HEK293 (cell line): Measurements from ENCODE around the gene CDC25C.

Experiments
- ATF2 ChIP-seq: fragments of 450-650 bp; formaldehyde crosslinking; IDR thresholded peaks from 2 replicates; pipeline ENCODE4 v1.5.1; 2016; ENCODE audit warnings: missing biosample characterization, missing genetic modification characterization, low read depth
- BCL11A ChIP-seq: fragments of 450-650 bp; formaldehyde crosslinking; IDR thresholded peaks from 2 replicates; pipeline ENCODE4 v1.5.1; 2016; ENCODE audit warnings: low read depth, missing biosample characterization, missing genetic modification characterization
- ZNF175 ChIP-seq: fragments of 450-650 bp; formaldehyde crosslinking; IDR thresholded peaks from 2 replicates; pipeline ENCODE4 v1.5.1; 2016; ENCODE audit warnings: missing biosample characterization, missing genetic modification characterization
- ZNF214 ChIP-seq: fragments of 450-650 bp; formaldehyde crosslinking; IDR thresholded peaks from 2 replicates; pipeline ENCODE4 v1.5.1; 2017; ENCODE audit warnings: missing biosample characterization, mild to moderate bottlenecking, missing genetic modification characterization, borderline replicate concordance
- ZNF23 ChIP-seq: fragments of 450-650 bp; formaldehyde crosslinking; IDR thresholded peaks from 2 replicates; pipeline ENCODE4 v1.5.1; 2016; ENCODE audit warnings: missing biosample characterization, missing genetic modification characterization, borderline replicate concordance

- no peak for TF ChIP-seq ZNF214 (tag by site-specific recombination)
- TF ChIP-seq BCL11A, result no peak
- TF ChIP-seq ZNF175 (tag by site-specific recombination), result no peak
- no peak for TF ChIP-seq ZNF23 (tag by site-specific recombination)
- no peak for TF ChIP-seq ATF2 (tag by site-specific recombination)
Observed at GRCh38 chr5:138316355-138316754, 15.2 kb downstream of the CDC25C start.
